SK-N-MC (cell line): ENCODE results near the gene NTN5.

Source experiments
- EZH2 ChIP-seq: fragments of 200-600 bp; sonication (generic); IDR thresholded peaks from one replicate; pipeline ENCODE4 v1.6.1; 2017; ENCODE audit warnings: antibody characterized with exemption
- POLR2AphosphoS5 ChIP-seq: IDR thresholded peaks from 2 replicates; pipeline ENCODE4 v1.6.1; 2012; ENCODE audit warnings: mild to moderate bottlenecking, low read depth, low read length, borderline replicate concordance

DNA sequence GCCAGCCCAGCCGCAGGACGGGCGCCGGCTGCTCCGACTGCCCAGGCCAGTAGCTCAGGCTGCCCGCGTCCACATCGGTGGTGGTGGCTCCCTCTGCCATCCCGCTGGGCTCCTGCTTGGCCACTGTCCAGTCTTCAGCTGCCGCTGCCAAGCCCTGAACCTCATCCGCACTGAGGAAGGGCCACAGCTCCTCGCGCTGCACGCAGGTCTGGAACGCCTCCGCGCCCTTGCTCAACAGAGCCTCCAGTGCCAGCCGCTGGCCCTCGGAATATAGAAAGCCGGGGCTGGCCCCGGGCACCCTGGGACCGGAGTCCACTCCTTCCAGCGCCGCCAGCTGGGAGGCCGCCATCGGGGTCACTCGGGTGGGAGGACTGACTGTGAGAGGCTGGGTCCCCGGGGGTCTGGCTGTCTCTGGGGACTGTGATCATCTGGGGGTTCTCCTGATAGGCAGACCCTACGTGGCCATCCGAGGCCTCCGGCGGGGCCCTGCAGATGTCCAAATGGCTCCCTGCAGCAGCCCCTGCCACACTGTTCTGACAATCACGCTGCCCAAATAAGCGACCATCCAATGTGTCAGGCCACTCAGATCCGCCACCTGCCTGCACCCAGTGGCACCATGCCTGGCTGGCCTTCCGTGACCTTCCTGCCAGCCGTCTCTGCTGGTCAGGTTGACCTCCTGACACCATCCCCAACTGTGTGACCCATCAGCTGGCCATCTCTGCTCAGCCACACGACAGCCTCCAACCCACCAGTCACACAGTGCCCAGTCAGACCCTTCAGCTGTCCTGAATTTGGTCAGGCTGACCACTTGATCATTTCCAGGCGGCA is 59.6 kb downstream of the NTN5 start:
- no peak for TF ChIP-seq POLR2AphosphoS5
- no peak for TF ChIP-seq EZH2
